HepG2 (cell line): ENCODE results near the gene TXN2. TPM values are rescaled to one million over a fixed set of nuclear protein-coding genes. Genes with fewer than 3 reads are reported as not detected.

ENCODE experiments used
- GLI4 ChIP-seq: sonication (generic); formaldehyde crosslinking; IDR thresholded peaks from 2 replicates; pipeline ENCODE4 v1.5.1; 2020; ENCODE audit warnings: missing genetic modification reagents, mild to moderate bottlenecking, moderate library complexity, borderline replicate concordance
- HINFP ChIP-seq: sonication (generic); formaldehyde crosslinking; IDR thresholded peaks from 2 replicates; pipeline ENCODE4 v1.4.0; 2020; ENCODE audit warnings: low read depth, mild to moderate bottlenecking, missing genetic modification reagents
- JUNB ChIP-seq: sonication (generic); formaldehyde crosslinking; IDR thresholded peaks from 2 replicates; pipeline ENCODE4 v1.8.0; 2022; ENCODE audit warnings: missing genetic modification reagents, mild to moderate bottlenecking, borderline replicate concordance
- NCOA5 ChIP-seq: sonication (generic); formaldehyde crosslinking; IDR thresholded peaks from 2 replicates; pipeline ENCODE4 v1.4.0; 2020; ENCODE audit warnings: missing genetic modification reagents
- NFE2L1 ChIP-seq: sonication (generic); formaldehyde crosslinking; IDR thresholded peaks from 2 replicates; pipeline ENCODE4 v1.4.0; 2020; ENCODE audit warnings: missing genetic modification reagents, mild to moderate bottlenecking, borderline replicate concordance
- NFKB2 ChIP-seq: sonication (generic); formaldehyde crosslinking; IDR thresholded peaks from 2 replicates; pipeline ENCODE4 v1.4.0; 2020; ENCODE audit warnings: missing genetic modification reagents, borderline replicate concordance
- SNAI1 ChIP-seq: sonication (generic); formaldehyde crosslinking; IDR thresholded peaks from 2 replicates; pipeline ENCODE4 v1.5.0; 2020; ENCODE audit warnings: mild to moderate bottlenecking, missing genetic modification reagents, borderline replicate concordance
- TBP ChIP-seq: sonication (generic); formaldehyde crosslinking; IDR thresholded peaks from 2 replicates; pipeline ENCODE4 v1.5.0; 2020; ENCODE audit warnings: missing genetic modification reagents
- TBX3 ChIP-seq: fragments of 450-650 bp; IDR thresholded peaks from 2 replicates; pipeline ENCODE4 v1.6.1; 2017; ENCODE audit warnings: antibody characterized with exemption, mild to moderate bottlenecking, inconsistent platforms, borderline replicate concordance
- TEAD2 ChIP-seq: sonication (generic); formaldehyde crosslinking; IDR thresholded peaks from 2 replicates; pipeline ENCODE4 v1.9.0; 2021; ENCODE audit warnings: missing genetic modification reagents
- THAP9 ChIP-seq: sonication (generic); formaldehyde crosslinking; IDR thresholded peaks from 2 replicates; pipeline ENCODE4; 2020; ENCODE audit warnings: missing genetic modification reagents, mild to moderate bottlenecking, borderline replicate concordance
- ZFP62 ChIP-seq: sonication (generic); formaldehyde crosslinking; IDR thresholded peaks from 2 replicates; pipeline ENCODE4 v1.4.0; 2020; ENCODE audit warnings: missing genetic modification reagents
- ZNF101 ChIP-seq: sonication (generic); formaldehyde crosslinking; IDR thresholded peaks from 2 replicates; pipeline ENCODE4 v1.4.0; 2020; ENCODE audit warnings: mild to moderate bottlenecking, low read depth, missing genetic modification reagents, borderline replicate concordance
- ZNF234 ChIP-seq: sonication (generic); formaldehyde crosslinking; conservative IDR thresholded peaks from 2 replicates; pipeline ENCODE4 v1.5.1; 2020; ENCODE audit warnings: mild to moderate bottlenecking, missing genetic modification reagents
- ZNF317 ChIP-seq: sonication (generic); formaldehyde crosslinking; IDR thresholded peaks from 2 replicates; pipeline ENCODE4 v1.5.0; 2020; ENCODE audit warnings: mild to moderate bottlenecking, missing genetic modification reagents
- ZNF556 ChIP-seq: sonication (generic); formaldehyde crosslinking; IDR thresholded peaks from 2 replicates; pipeline ENCODE4 v1.4.0; 2020; ENCODE audit warnings: mild to moderate bottlenecking, missing genetic modification reagents, borderline replicate concordance
- ZNF580 ChIP-seq: IDR thresholded peaks from 2 replicates; pipeline ENCODE4 v1.6.1; 2016; ENCODE audit warnings: low read depth, borderline replicate concordance
- ZNF629 ChIP-seq: sonication (generic); formaldehyde crosslinking; conservative IDR thresholded peaks from 2 replicates; pipeline ENCODE4 v1.5.0; 2020; ENCODE audit warnings: missing genetic modification reagents
- ZNF883 ChIP-seq: sonication (generic); formaldehyde crosslinking; IDR thresholded peaks from 2 replicates; pipeline ENCODE4 v1.5.1; 2020; ENCODE audit warnings: mild to moderate bottlenecking, missing genetic modification reagents; ENCODE audit errors: not compliant biosample characterization
- polyA plus RNA-seq, 8 experiments: library from polyadenylated mRNA; depleted of rRNA in 3 of 8; stranded (reverse) in 7 of 8; unstranded in 1 of 8; fragments of >200 nt; fragmentation: Illumina TruSeq in 4 of 8; extraction: Trizol in 4 of 8; gene quantifications; 2 replicates each; pipeline versions ENCODE4 v1.2.1 to v1.2.3, GENCODE V29; 2011 to 2016; ENCODE audit warnings: low read depth in 4 of 8, missing spikeins in 1 of 8, mixed read lengths in 1 of 8; ENCODE audit not compliant: insufficient read depth in 1 of 8
- total RNA-seq, 5 experiments: library from RNA; depleted of rRNA; stranded (reverse); fragments of >200 nt; fragmentation: Illumina TruSeq; extraction: Trizol; gene quantifications; 2 replicates each; pipeline ENCODE4 v1.2.3, GENCODE V29; 2016; ENCODE audit warnings: low read depth in 1 of 5
- TF ChIP-seq, protein P1 (sequence below): sonication (generic); formaldehyde crosslinking; IDR thresholded peaks from 2 replicates; pipeline ENCODE4 v1.8.1; 2023; ENCODE audit warnings: mild to moderate bottlenecking, missing genetic modification reagents

The TXN2 gene
- total and polyA plus RNA-seq, 2 of the 13 experiments (the other 11 are each of a cell fraction or from before 2014, with no cell fraction given) = 41.4 to 109 TPM

DNA sequence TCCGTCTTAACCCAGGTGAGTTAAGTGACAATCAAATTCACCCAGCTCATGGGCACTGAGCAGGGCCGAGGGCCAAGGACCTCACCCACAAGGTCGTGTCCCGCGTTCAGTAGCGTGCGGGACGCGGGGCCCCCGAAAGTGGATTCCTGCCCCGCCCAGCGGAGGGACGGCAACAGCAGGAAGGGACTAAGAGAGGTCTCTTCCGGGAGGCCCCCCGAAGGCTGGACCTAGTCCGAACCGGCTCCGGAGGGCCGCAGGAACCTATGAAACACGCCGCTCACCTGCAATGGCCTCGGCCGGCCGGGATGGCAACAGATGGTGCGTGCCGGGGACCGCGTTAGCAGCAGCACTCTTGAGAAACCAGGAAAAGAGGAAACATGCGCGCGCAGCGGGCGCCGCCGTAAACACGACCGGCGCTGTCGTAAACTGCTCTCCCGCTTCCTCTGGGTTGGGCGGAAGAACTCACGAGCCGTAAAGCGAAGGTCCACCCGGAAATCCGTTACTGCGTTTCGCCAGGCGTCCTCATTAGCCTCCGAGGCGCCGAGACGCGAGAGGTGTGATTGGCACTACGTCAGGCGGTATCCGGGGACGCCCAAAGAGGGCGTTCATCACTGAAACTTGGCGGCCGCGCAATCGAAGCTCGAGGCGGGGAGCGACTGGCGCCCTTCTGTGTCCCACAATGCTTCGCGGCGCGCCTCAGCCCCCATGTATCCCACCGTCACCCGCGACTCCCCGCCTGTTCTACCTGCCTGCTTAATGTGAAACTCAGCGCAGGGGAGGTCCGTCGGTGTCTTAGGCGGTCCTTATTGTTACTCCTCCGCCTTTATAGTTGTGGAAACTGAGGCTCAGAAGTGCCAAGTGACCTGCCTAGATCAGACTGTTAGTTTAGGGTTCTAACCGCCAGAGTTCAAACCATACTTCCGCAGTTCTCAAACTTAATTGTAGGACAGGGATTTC lies 47.6 kb upstream of the TXN2 start, which contains the start of gene EIF3D (continued):
- TF ChIP-seq ZNF317 (CRISPR knock-in tag) = peak; percentile 49; the same call in 1 of the 2 replicates
- peak; percentile 78; the same call in 1 of the 2 replicates for TF ChIP-seq NFKB2 (CRISPR knock-in tag)
- no peak for TF ChIP-seq ZNF101 (CRISPR knock-in tag)
- TF ChIP-seq ZNF580 (CRISPR knock-in tag) = peak; percentile 19
- TF ChIP-seq ZNF883 (CRISPR knock-in tag) = peak; percentile 83
- TF ChIP-seq NFE2L1 = no peak
- no peak for TF ChIP-seq ZNF234 (CRISPR knock-in tag)
- TF ChIP-seq, protein P1, sequence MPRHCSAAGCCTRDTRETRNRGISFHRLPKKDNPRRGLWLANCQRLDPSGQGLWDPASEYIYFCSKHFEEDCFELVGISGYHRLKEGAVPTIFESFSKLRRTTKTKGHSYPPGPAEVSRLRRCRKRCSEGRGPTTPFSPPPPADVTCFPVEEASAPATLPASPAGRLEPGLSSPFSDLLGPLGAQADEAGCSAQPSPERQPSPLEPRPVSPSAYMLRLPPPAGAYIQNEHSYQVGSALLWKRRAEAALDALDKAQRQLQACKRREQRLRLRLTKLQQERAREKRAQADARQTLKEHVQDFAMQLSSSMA (CRISPR knock-in tag) = peak; percentile 99
- TF ChIP-seq SNAI1 = peak; percentile 29; the same call in 1 of the 2 replicates
- peak; percentile 95; the same call in 1 of the 2 replicates for TF ChIP-seq ZNF556 (CRISPR knock-in tag)
- peak; percentile 94 for TF ChIP-seq TBX3
- no peak for TF ChIP-seq JUNB (CRISPR knock-in tag)
- 0 out of 2 replicates have a peak, but pooled peaks have one; percentile 35 for TF ChIP-seq GLI4 (CRISPR knock-in tag)
- no peak for TF ChIP-seq NCOA5 (CRISPR knock-in tag)
- no peak for TF ChIP-seq TBP (CRISPR knock-in tag)
- TF ChIP-seq ZFP62 (CRISPR knock-in tag) = no peak
- TF ChIP-seq HINFP (CRISPR knock-in tag) = peak; percentile 65; the same call in 1 of the 2 replicates
- peak; percentile 100 for TF ChIP-seq THAP9 (CRISPR knock-in tag)
- TF ChIP-seq TEAD2 = 0 out of 2 replicates have a peak, but pooled peaks have one; percentile 35
- no peak; the same call in 1 of the 2 replicates for TF ChIP-seq ZNF629 (CRISPR knock-in tag)
